IMR-90 (cell line): ENCODE measurements around the gene ZNF519.
"Not testable (repeated sequence)": the region's sequence is repeated elsewhere in the genome, so short reads cannot be mapped to it uniquely, and the experiment has no call there.

Experiments used
- CEBPB ChIP-seq: IDR thresholded peaks from 2 replicates; pipeline ENCODE4 v1.6.1; 2012; ENCODE audit warnings: low read depth, low read length, improper control_type of control experiment
- CTCF ChIP-seq: conservative IDR thresholded peaks from 2 replicates; pipeline ENCODE4 v1.5.1; 2012; ENCODE audit warnings: mild to moderate bottlenecking, low read depth, low read length, improper control_type of control experiment
- POLR2A ChIP-seq: IDR thresholded peaks from 2 replicates; pipeline ENCODE4 v1.6.1; 2012; ENCODE audit warnings: mild to moderate bottlenecking, low read depth, low read length

GRCh38 chr18:14147935-14148865 is 16.0 kb upstream of the ZNF519 start:
- not testable (repeated sequence) for TF ChIP-seq POLR2A, CEBPB, CTCF
